HG03095 (cell line): Measurements from ENCODE around the gene KIF3C.
A peak's percentile ranks its signal among the peaks of the same experiment; 100 is the strongest.

Source experiments
- ATAC-seq: cut with Tn5 transposase; IDR thresholded peaks from one replicate; pipeline ENCODE4 v1.9.1; 2021; ENCODE audit warnings: moderate library complexity; ENCODE audit not compliant: unreplicated experiment

KIF3C gene

DNA sequence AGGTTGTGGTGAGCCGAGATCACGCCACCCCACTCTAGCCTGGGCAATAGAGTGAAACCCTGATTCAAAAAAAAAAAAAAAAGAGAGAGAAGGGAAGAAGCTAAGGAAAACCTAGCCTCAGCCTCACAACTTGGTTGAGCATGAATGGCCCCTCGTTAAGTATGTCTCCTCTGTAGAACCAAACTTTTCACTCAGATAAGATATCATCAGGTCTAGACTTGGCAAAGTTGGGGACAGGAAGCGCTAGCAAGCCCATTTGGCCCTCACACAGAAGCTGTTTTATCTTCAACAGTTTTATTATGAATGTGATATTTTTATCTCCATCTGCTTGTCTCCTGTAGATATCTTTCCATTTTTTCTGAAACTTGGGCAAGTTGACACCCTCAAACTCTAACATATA is 100.5 kb downstream of the KIF3C start:
- ATAC-seq, result no peak

DNA sequence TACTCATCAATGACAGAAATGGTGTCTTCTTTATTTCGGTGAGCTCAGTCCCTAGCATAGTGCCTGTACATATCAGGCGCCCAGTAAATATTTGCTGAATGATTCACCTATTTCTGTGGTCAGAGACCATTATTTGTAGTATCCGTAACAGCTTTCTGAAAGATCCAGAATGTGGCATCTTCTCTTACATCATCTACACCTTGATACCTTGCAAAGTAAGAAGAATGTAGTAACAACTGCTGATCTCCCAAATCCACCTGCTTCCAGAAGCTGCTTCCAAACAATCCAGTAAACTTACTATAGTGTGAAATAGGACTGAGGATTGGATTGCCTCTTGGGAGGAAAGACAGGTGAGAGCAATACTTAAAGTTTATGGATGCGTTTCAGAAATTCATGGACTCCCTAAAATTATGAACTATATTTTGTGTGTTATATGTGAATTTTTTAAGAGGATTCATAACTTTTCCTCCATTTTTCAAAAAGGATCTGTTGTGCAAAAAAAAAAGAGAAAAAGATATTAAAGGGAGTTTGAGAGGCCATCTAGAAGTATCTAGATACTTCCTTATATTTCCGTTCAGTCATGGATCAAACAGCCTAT is 103.1 kb downstream of the KIF3C start:
- ATAC-seq, result no peak

- ATAC-seq, result peak; percentile 92
These were observed 103.8 kb downstream of the KIF3C start, which contains the start of gene ASXL2 for GRCh38 chr2:25878361-25879132. TSS of gene ASXL2 (minus strand) at chr2:25878487. CDS start at chr2:25878222, 265 bp downstream.

- peak; percentile 47 for ATAC-seq
These were observed 104.6 kb downstream of the KIF3C start for GRCh38 chr2:25877431-25878360.
